Astrocyte (in vitro differentiated cells and primary cell): ENCODE measurements around the gene TMEM178B. TPM values are rescaled to one million over a fixed set of nuclear protein-coding genes. Genes with fewer than 3 reads are reported as not detected.
"Not testable (repeated sequence)": the region's sequence is repeated elsewhere in the genome, so short reads cannot be mapped to it uniquely, and the experiment has no call there.

ENCODE experiments used
- DNase-seq: peaks from one replicate; pipeline ENCODE4 v3.0.0-alpha.2; 2010; ENCODE audit warnings: low read depth
- FAIRE-seq: peaks from 2 replicates; lab custom pipeline; 2011; peaks lifted over from hg19 to GRCh38; lab: Jason Lieb, UNC
- H2AFZ ChIP-seq: 2 replicates; pipeline ENCODE4 v1.6.0; 2012; ENCODE audit warnings: low read depth, low read length, inconsistent platforms
- H3K27ac ChIP-seq: 2 replicates; pipeline ENCODE4 v1.5.1; 2011; ENCODE audit warnings: low read depth, low read length, inconsistent platforms
- H3K27me3 ChIP-seq: 2 replicates; pipeline ENCODE4 v1.6.0; 2011; ENCODE audit warnings: low read length, inconsistent platforms; ENCODE audit not compliant: insufficient read depth
- H3K36me3 ChIP-seq: 2 replicates; pipeline ENCODE4 v1.5.1; 2011; ENCODE audit warnings: low read length, inconsistent platforms; ENCODE audit not compliant: insufficient read depth
- H3K4me1 ChIP-seq: 2 replicates; pipeline ENCODE4 v1.5.1; 2011; ENCODE audit warnings: low read length, inconsistent platforms; ENCODE audit not compliant: insufficient read depth
- H3K4me2 ChIP-seq: 2 replicates; pipeline ENCODE4 v1.6.0; 2012; ENCODE audit warnings: low read length, inconsistent platforms
- H3K4me3 ChIP-seq: 2 replicates; pipeline ENCODE4 v1.5.1; 2011; ENCODE audit warnings: low read depth, mild to moderate bottlenecking, low read length, inconsistent platforms; ENCODE audit not compliant: insufficient read depth
- H3K79me2 ChIP-seq: 2 replicates; pipeline ENCODE4 v1.6.0; 2012; ENCODE audit warnings: mild to moderate bottlenecking, low read length, inconsistent platforms; ENCODE audit not compliant: insufficient read depth
- H3K9ac ChIP-seq: 2 replicates; pipeline ENCODE4 v1.6.0; 2012; ENCODE audit warnings: mild to moderate bottlenecking, low read length, inconsistent platforms
- H3K9me3 ChIP-seq: 2 replicates; pipeline ENCODE4 v1.5.1; 2012; ENCODE audit warnings: low read depth, mild to moderate bottlenecking, low read length, inconsistent platforms; ENCODE audit not compliant: insufficient read depth
- H4K20me1 ChIP-seq: 2 replicates; pipeline ENCODE4 v1.6.0; 2012; ENCODE audit warnings: low read length, inconsistent platforms; ENCODE audit not compliant: insufficient read depth
- H3K27ac Mint-ChIP-seq: one replicate; pipeline ENCODE4 v1.8.0; 2021; ENCODE audit warnings: mild to moderate bottlenecking, mixed read lengths; ENCODE audit not compliant: unreplicated experiment
- H3K27me3 Mint-ChIP-seq: one replicate; pipeline ENCODE4 v1.8.0; 2021; ENCODE audit warnings: low read depth, mixed read lengths; ENCODE audit not compliant: unreplicated experiment
- H3K36me3 Mint-ChIP-seq: one replicate; pipeline ENCODE4 v1.8.0; 2021; ENCODE audit warnings: low read depth, mixed read lengths; ENCODE audit not compliant: unreplicated experiment
- H3K4me1 Mint-ChIP-seq: one replicate; pipeline ENCODE4 v1.8.0; 2021; ENCODE audit warnings: low read depth, mixed read lengths; ENCODE audit not compliant: unreplicated experiment
- H3K4me3 Mint-ChIP-seq: one replicate; pipeline ENCODE4 v1.8.0; 2021; ENCODE audit warnings: mild to moderate bottlenecking, moderate library complexity, mixed read lengths; ENCODE audit not compliant: unreplicated experiment
- H3K9me3 Mint-ChIP-seq: one replicate; pipeline ENCODE4 v1.8.0; 2021; ENCODE audit warnings: mild to moderate bottlenecking, mixed read lengths; ENCODE audit not compliant: unreplicated experiment
- CTCF ChIP-seq: IDR thresholded peaks from 2 replicates; pipeline ENCODE4 v1.5.1; 2011; ENCODE audit warnings: low read depth, mild to moderate bottlenecking, inconsistent platforms, low read length, moderate library complexity; ENCODE audit not compliant: insufficient read depth
- EZH2 ChIP-seq: IDR thresholded peaks from 2 replicates; pipeline ENCODE4 v1.6.1; 2012; ENCODE audit warnings: mild to moderate bottlenecking, low read length, inconsistent platforms; ENCODE audit not compliant: insufficient read depth
- total RNA-seq: library from RNA; stranded (reverse); gene quantifications from 2 replicates; pipeline ENCODE4 v1.2.1, GENCODE V29; 2021

TMEM178B gene
- total RNA-seq, 1 donor from 2014 or later = 3.9 TPM

- Mint-ChIP-seq H3K4me1 (peaks cover 3% of the 10 kb centered on the region), H3K9me3 (no peaks in the 10 kb centered on the region), H3K27ac (no peak overlapping the region), H3K27me3 (no peaks in the 10 kb centered on the region), H3K36me3 (no peaks in the 10 kb centered on the region), H3K4me3 (no peak overlapping the region)
- Histone ChIP-seq H3K9me3 (no peaks in the 10 kb centered on the region), H3K36me3 (no peaks in the 10 kb centered on the region), H3K79me2 (no peaks in the 10 kb centered on the region), H2AFZ (no peak overlapping the region), H3K27me3 (no peaks in the 10 kb centered on the region), H3K27ac (no peak overlapping the region), H3K4me2 (no peak overlapping the region), H3K4me1 (no peaks in the 10 kb centered on the region), H4K20me1 (no peaks in the 10 kb centered on the region), H3K9ac (no peak overlapping the region), H3K4me3 (no peak overlapping the region)
- DNase-seq (no peak), FAIRE-seq (no peak)
- no peak for TF ChIP-seq CTCF
- no peak for TF ChIP-seq EZH2
These were observed 20.2 kb upstream of the TMEM178B start for GRCh38 chr7:141053626-141054025.

GRCh38 chr7:141055146-141055545 lies 18.7 kb upstream of the TMEM178B start:
- Mint-ChIP-seq H3K9me3 (no peaks in the 10 kb centered on the region), H3K27me3 (no peaks in the 10 kb centered on the region), H3K4me3 (no peak overlapping the region), H3K36me3 (no peaks in the 10 kb centered on the region), H3K27ac (no peak overlapping the region), H3K4me1 (peaks cover 3% of the 10 kb centered on the region)
- H3K27me3 ChIP-seq = no peaks in the 10 kb centered on the region
- H3K9ac ChIP-seq = no peak overlapping the region
- no peak for FAIRE-seq
- no peaks in the 10 kb centered on the region for H3K4me1 ChIP-seq
- no peak overlapping the region for H3K27ac ChIP-seq
- H3K4me3 ChIP-seq = no peak overlapping the region
- no peak overlapping the region for H3K4me2 ChIP-seq
- TF ChIP-seq CTCF (no peak), EZH2 (no peak)
- no peaks in the 10 kb centered on the region for H3K9me3 ChIP-seq
- no peaks in the 10 kb centered on the region for H4K20me1 ChIP-seq
- no peak for DNase-seq
- no peaks in the 10 kb centered on the region for H3K36me3 ChIP-seq
- H2AFZ ChIP-seq = no peak overlapping the region
- no peaks in the 10 kb centered on the region for H3K79me2 ChIP-seq

- Histone ChIP-seq H4K20me1 (no peaks in the 10 kb centered on the region), H3K4me2 (no peak overlapping the region), H3K36me3 (no peaks in the 10 kb centered on the region), H3K27ac (no peak overlapping the region), H3K9ac (no peak overlapping the region), H3K4me3 (no peak overlapping the region), H3K27me3 (no peaks in the 10 kb centered on the region), H3K79me2 (no peaks in the 10 kb centered on the region), H3K4me1 (no peaks in the 10 kb centered on the region), H3K9me3 (no peaks in the 10 kb centered on the region), H2AFZ (no peak overlapping the region)
- H3K4me3 Mint-ChIP-seq = no peak overlapping the region
- TF ChIP-seq CTCF = no peak
- TF ChIP-seq EZH2 = no peak
- FAIRE-seq (no peak), DNase-seq (no peak)
- no peak overlapping the region for H3K27ac Mint-ChIP-seq
- peaks cover 3% of the 10 kb centered on the region for H3K4me1 Mint-ChIP-seq
- H3K27me3 Mint-ChIP-seq = no peaks in the 10 kb centered on the region
- no peaks in the 10 kb centered on the region for H3K36me3 Mint-ChIP-seq
- H3K9me3 Mint-ChIP-seq = no peaks in the 10 kb centered on the region
These were observed 16.1 kb upstream of the TMEM178B start for GRCh38 chr7:141057788-141058187.

- not testable (repeated sequence) for FAIRE-seq
These were observed 6.0 kb upstream of the TMEM178B start for GRCh38 chr7:141067856-141068255.

More at GRCh38 chr7:141067856-141068255, 6.0 kb upstream of the TMEM178B start:
- not testable (repeated sequence) for H3K27ac Mint-ChIP-seq, H3K9me3 Mint-ChIP-seq, H3K4me1 ChIP-seq, H3K4me1 Mint-ChIP-seq, H3K36me3 Mint-ChIP-seq, H3K4me3 ChIP-seq, H3K4me3 Mint-ChIP-seq, H3K79me2 ChIP-seq, DNase-seq, H3K36me3 ChIP-seq, H3K9ac ChIP-seq, H4K20me1 ChIP-seq, H2AFZ ChIP-seq, H3K27ac ChIP-seq, H3K9me3 ChIP-seq, H3K4me2 ChIP-seq
- peaks cover 35% of the 10 kb centered on the region for H3K27me3 Mint-ChIP-seq
- peaks cover 14% of the 10 kb centered on the region for H3K27me3 ChIP-seq
